Smooth muscle cell (in vitro differentiated cells): ENCODE results near the gene ALG14. TPM values are rescaled to one million over a fixed set of nuclear protein-coding genes. Genes with fewer than 3 reads are reported as not detected.

Experiments used
- DNase-seq: peaks from one replicate; lab custom pipeline; 2025; ENCODE audit not compliant: unreplicated experiment; lab: John Stamatoyannopoulos, UW
- H2AFZ ChIP-seq: fragments of 200-600 bp; sonication (generic); 2 replicates; pipeline ENCODE4 v1.6.0; 2016; ENCODE audit warnings: antibody characterized with exemption, low read depth, mild to moderate bottlenecking
- H3F3A ChIP-seq: fragments of 200-600 bp; sonication (generic); 2 replicates; pipeline ENCODE4 v1.6.0; 2017; ENCODE audit warnings: antibody characterized with exemption, low read depth
- H3K27ac ChIP-seq: fragments of 200-600 bp; sonication (generic); 2 replicates; pipeline ENCODE4 v1.5.1; 2016; ENCODE audit warnings: low read depth, mild to moderate bottlenecking
- H3K27me3 ChIP-seq: fragments of 200-600 bp; sonication (generic); 2 replicates; pipeline ENCODE4 v1.6.1; 2016; ENCODE audit warnings: low read depth, mild to moderate bottlenecking
- H3K36me3 ChIP-seq: fragments of 200-600 bp; sonication (generic); 2 replicates; pipeline ENCODE4 v1.5.1; 2016; ENCODE audit warnings: low read depth
- H3K4me1 ChIP-seq: fragments of 200-600 bp; sonication (generic); 2 replicates; pipeline ENCODE4 v1.5.1; 2016; ENCODE audit warnings: low read depth
- H3K4me2 ChIP-seq: fragments of 200-600 bp; sonication (generic); 2 replicates; pipeline ENCODE4 v1.6.0; 2016; ENCODE audit warnings: mild to moderate bottlenecking
- H3K4me3 ChIP-seq: fragments of 200-600 bp; sonication (generic); 2 replicates; pipeline ENCODE4 v1.5.1; 2016; ENCODE audit warnings: mild to moderate bottlenecking
- H3K79me2 ChIP-seq: fragments of 200-600 bp; sonication (generic); 2 replicates; pipeline ENCODE4 v1.6.0; 2016; ENCODE audit warnings: low read depth, mild to moderate bottlenecking
- H3K9ac ChIP-seq: fragments of 200-600 bp; sonication (generic); 2 replicates; pipeline ENCODE4 v1.6.0; 2016; ENCODE audit warnings: low read depth
- H3K9me3 ChIP-seq: fragments of 200-600 bp; sonication (generic); replicated peaks from 2 replicates; pipeline ENCODE4 v1.5.1; 2016; ENCODE audit warnings: low read depth
- H4K20me1 ChIP-seq: fragments of 200-600 bp; sonication (generic); 2 replicates; pipeline ENCODE4 v1.6.0; 2016; ENCODE audit warnings: low read depth
- WGBS: methylation state at CpG from one replicate; pipeline ENCODE4 v1.1.7; 2016; ENCODE audit warnings: low lambda C conversion rate; 5-methylcytosine and 5-hydroxymethylcytosine counted together
- polyA plus RNA-seq: library from polyadenylated mRNA; unstranded; fragments of >200 nt; fragmentation: Nextera tagmentation; extraction: Ambion mirVana; gene quantifications from 2 replicates; pipeline ENCODE4 v1.2.1, GENCODE V29; 2016
- total RNA-seq: library from RNA; depleted of rRNA; stranded (reverse); fragments of >200 nt; gene quantifications from 2 replicates; pipeline ENCODE4 v1.2.3, GENCODE V29; 2014
- TF ChIP-seq, protein P1 (sequence below): fragments of 200-600 bp; sonication (generic); IDR thresholded peaks from 2 replicates; pipeline ENCODE4 v1.5.1; 2017; ENCODE audit warnings: borderline replicate concordance, mild to moderate bottlenecking, antibody characterized with exemption; ENCODE audit not compliant: insufficient read depth, poor library complexity, severe bottlenecking

The ALG14 gene
- total and polyA plus RNA-seq, 2 experiments from 2014 or later, result 2.4 to 5.5 TPM

DNA sequence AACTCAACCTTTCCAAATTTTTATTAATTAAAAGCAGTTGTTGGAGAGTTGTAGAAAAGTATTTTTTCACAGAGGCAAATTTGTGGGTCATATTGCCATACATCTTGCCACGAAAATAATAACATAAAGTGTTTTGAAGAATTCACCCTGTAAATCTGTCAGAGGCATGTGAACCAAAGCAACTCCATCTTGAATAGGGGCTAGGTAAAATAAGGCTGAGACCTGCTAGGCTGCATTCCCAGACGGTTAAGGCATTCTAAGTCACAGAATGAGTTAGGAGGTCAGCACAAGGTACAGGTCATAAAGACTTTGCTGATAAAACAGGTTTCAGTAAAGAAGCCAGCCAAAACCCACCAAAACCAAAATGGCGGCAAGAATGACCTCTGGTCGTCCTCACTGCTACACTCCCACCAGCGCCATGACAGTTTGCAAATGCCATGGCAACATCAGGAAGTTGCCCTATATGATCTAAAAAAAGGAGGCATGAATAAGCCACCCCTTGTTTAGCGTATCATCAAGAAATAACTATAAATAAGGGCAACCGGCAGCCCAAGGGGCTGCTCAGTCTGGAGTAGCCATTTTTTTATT lies 141.4 kb downstream of the ALG14 start:
- Histone ChIP-seq H3F3A (peaks cover 17% of the 10 kb centered on the region), H3K4me2 (peak overlapping the region; percentile 88), H3K9ac (no peak overlapping the region), H3K9me3 (no peaks in the 10 kb centered on the region), H3K4me1 (peaks cover 37% of the 10 kb centered on the region), H3K79me2 (peaks cover 36% of the 10 kb centered on the region), H3K4me3 (no peak overlapping the region), H3K36me3 (no peaks in the 10 kb centered on the region), H3K27ac (no peak overlapping the region), H4K20me1 (no peaks in the 10 kb centered on the region), H3K27me3 (no peaks in the 10 kb centered on the region), H2AFZ (no peak overlapping the region)
- no peak for DNase-seq
- WGBS, result 91% methylated on average over 7 of the region's 7 CpGs
- TF ChIP-seq, protein P1, sequence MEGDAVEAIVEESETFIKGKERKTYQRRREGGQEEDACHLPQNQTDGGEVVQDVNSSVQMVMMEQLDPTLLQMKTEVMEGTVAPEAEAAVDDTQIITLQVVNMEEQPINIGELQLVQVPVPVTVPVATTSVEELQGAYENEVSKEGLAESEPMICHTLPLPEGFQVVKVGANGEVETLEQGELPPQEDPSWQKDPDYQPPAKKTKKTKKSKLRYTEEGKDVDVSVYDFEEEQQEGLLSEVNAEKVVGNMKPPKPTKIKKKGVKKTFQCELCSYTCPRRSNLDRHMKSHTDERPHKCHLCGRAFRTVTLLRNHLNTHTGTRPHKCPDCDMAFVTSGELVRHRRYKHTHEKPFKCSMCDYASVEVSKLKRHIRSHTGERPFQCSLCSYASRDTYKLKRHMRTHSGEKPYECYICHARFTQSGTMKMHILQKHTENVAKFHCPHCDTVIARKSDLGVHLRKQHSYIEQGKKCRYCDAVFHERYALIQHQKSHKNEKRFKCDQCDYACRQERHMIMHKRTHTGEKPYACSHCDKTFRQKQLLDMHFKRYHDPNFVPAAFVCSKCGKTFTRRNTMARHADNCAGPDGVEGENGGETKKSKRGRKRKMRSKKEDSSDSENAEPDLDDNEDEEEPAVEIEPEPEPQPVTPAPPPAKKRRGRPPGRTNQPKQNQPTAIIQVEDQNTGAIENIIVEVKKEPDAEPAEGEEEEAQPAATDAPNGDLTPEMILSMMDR, result no peak

DNA sequence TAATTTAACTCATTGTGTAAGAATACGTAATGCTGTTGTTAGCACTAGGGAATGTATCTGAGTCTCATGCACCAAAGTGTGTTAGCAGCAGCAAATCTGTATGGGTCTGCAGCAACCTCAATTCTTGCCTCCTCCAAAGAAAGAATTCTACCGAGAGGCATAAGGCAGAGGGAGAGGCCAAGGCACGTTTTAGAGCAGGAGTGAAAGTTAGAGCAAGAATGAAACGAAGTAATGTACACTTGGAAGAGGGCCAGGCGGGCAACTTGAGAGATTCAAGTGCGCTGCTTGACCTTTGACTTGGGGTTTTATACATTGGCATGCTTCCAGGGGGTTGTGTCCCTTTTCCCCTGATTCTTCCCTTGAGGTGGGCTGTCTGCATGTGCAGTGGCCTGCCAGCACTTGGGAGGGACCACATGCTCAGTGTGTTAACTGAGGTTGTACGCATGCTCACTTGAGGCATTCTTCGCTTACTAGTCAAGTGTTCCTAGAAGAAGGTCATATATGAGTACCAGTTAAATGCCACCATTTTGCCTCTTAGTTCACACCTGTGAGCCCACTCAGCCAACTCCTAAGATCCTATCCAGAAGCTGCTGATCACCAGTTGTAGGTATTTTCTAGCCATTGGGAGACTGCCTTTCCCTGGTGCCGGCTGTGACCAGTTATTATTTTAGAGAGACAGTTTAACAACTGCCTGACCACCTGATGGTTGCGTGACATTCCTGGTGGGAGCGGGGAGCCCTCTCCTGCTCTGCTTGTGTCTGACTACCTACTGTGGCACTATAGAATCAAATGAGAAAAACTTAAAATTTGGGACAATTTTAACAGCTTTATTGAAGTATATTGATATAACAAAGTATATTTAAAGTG lies 143.2 kb downstream of the ALG14 start:
- Histone ChIP-seq H3K27ac (peak overlapping the region; percentile 96), H2AFZ (no peak overlapping the region), H3K79me2 (peaks cover 53% of the 10 kb centered on the region), H4K20me1 (peaks cover 16% of the 10 kb centered on the region), H3K4me3 (peak overlapping the region; percentile 93), H3K36me3 (no peaks in the 10 kb centered on the region), H3K9me3 (no peaks in the 10 kb centered on the region), H3F3A (peaks cover 8% of the 10 kb centered on the region), H3K27me3 (no peaks in the 10 kb centered on the region), H3K4me2 (peak overlapping the region; percentile 88), H3K4me1 (peaks cover 32% of the 10 kb centered on the region), H3K9ac (peak overlapping the region; percentile 27)
- TF ChIP-seq, protein P1, result no peak
- no peak for DNase-seq
- 78% methylated on average over 11 of the region's 11 CpGs for WGBS

DNA sequence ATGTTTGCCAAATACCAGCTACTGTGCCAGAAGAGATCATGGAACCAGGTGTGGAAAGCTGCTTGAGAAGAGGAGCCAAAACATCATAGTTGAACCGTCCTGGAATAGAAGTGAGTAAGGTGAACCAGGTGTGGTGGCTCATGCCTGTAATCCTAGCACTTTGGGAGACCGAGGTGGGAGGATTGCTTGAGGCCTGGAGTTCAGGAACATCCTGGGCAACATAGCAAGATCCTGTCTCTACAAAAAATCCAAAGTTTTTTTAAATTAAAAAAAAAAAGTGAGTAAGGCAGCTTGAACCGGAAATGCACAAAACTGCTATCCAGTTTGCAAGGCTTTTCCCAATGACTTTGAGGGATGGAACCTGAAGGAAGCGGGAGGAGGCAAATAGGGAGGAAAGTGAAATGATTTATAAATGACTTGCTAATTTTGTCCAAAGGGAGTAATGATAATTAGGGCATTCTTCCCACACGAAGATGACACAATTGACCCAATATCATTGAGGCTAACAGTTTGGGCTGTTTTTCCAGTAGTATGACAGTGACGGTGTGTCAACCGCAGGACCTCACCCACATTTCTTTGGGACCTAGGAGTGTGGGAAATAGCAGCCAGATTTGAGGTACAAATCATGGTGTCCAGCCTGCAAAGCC lies 144.3 kb downstream of the ALG14 start:
- TF ChIP-seq, protein P1, result no peak
- DNase-seq, result no peak
- Histone ChIP-seq H3K27ac (peak overlapping the region; percentile 96), H3K4me3 (peak overlapping the region; percentile 93), H3F3A (peaks cover 8% of the 10 kb centered on the region), H3K9me3 (no peaks in the 10 kb centered on the region), H3K9ac (peak overlapping the region; percentile 91), H2AFZ (no peak overlapping the region), H3K36me3 (no peaks in the 10 kb centered on the region), H4K20me1 (peaks cover 28% of the 10 kb centered on the region), H3K27me3 (no peaks in the 10 kb centered on the region), H3K4me1 (peaks cover 44% of the 10 kb centered on the region), H3K79me2 (peaks cover 64% of the 10 kb centered on the region), H3K4me2 (peak overlapping the region; percentile 88)
- 68% methylated on average over 7 of the region's 7 CpGs for WGBS
